Gastroesophageal sphincter (tissue), 4 donors: Measurements from ENCODE around the gene SLC39A11. TPM values are rescaled to one million over a fixed set of nuclear protein-coding genes. Genes with fewer than 3 reads are reported as not detected.

Experiments
- ATAC-seq: fragments of 150-250 bp; one replicate; pipeline ENCODE4 v1.9.1; 2016; ENCODE audit warnings: mild to moderate bottlenecking, moderate library complexity
- H3K27ac ChIP-seq, 4 donors: fragments of 200-600 bp; sonication (generic) in 3 of 4; 1 replicate in 3 of 4; 2 replicates in 1 of 4; pipeline ENCODE4 v1.5.1; 2016 to 2019
- H3K27me3 ChIP-seq: fragments of 200-600 bp; sonication (generic); one replicate; pipeline ENCODE4 v1.5.1; 2019
- H3K36me3 ChIP-seq, 2 donors: fragments of 200-600 bp; sonication (generic); one replicate each; pipeline ENCODE4 v1.5.1; 2019; ENCODE audit warnings: control low read depth in 1 of 2
- H3K4me1 ChIP-seq, 3 donors: fragments of 200-600 bp; sonication (generic); 1 replicate in 2 of 3; 2 replicates in 1 of 3; pipeline ENCODE4 v1.5.1; 2016 to 2019; ENCODE audit warnings: control low read depth in 2 of 3
- H3K4me3 ChIP-seq, 2 donors: fragments of 200-600 bp; sonication (generic); one replicate each; pipeline ENCODE4 v1.5.1; 2019; ENCODE audit warnings: mild to moderate bottlenecking in 1 of 2, moderate library complexity in 1 of 2
- H3K9me3 ChIP-seq, 3 donors: fragments of 200-600 bp; sonication (generic); one replicate each; pipeline ENCODE4 v1.5.1; 2017 to 2019; ENCODE audit warnings: control low read depth in 2 of 3
- CTCF ChIP-seq, 4 experiments: fragments of 200-600 bp in 2 of 4; fragments of 450-650 bp in 2 of 4; sonication (generic) in 1 of 4; IDR thresholded peaks; one replicate each; pipeline ENCODE4 v1.5.1; 2017 to 2019; ENCODE audit warnings: antibody characterized with exemption in 4 of 4, mild to moderate bottlenecking in 2 of 4, moderate library complexity in 2 of 4
- EP300 ChIP-seq: sonication (generic); formaldehyde crosslinking; IDR thresholded peaks from one replicate; pipeline ENCODE4 v1.6.1; 2017; ENCODE audit warnings: antibody characterized with exemption, mild to moderate bottlenecking
- POLR2A ChIP-seq, 2 donors: fragments of 450-650 bp; IDR thresholded peaks; one replicate each; pipeline ENCODE4 v1.6.1; 2017; ENCODE audit warnings: antibody characterized with exemption in 2 of 2, mild to moderate bottlenecking in 2 of 2, moderate library complexity in 1 of 2
- POLR2AphosphoS5 ChIP-seq: sonication (generic); formaldehyde crosslinking; IDR thresholded peaks from one replicate; pipeline ENCODE4 v1.6.1; 2017; ENCODE audit warnings: antibody characterized with exemption
- WGBS, 2 donors: methylation state at CpG; one replicate each; pipeline ENCODE4 v1.1.5; 2018; ENCODE audit warnings: low coverage in 1 of 2; 5-methylcytosine and 5-hydroxymethylcytosine counted together
- total RNA-seq, 4 donors: library from RNA; depleted of rRNA; stranded (reverse); fragments of >200 nt; gene quantifications; one replicate each; pipeline ENCODE4 v1.1.0, GENCODE V29; 2016

Gene SLC39A11
- total RNA-seq, 4 donors from 2014 or later: 11.6 to 16.8 (median 14.5) TPM

- Histone ChIP-seq H3K27ac (no peak overlapping the region), H3K4me3 (no peak overlapping the region), H3K9me3 (peaks cover 0 to 14% (median 0%) of the 10 kb centered on the region in 3 donors), H3K27me3 (peaks cover 48% of the 10 kb centered on the region), H3K36me3 (no peaks in the 10 kb centered on the region), H3K4me1 (no peaks in the 10 kb centered on the region)
- ATAC-seq: no peak
- WGBS, 2 donors: 38 to 55% methylated on average over 8 to 10 of the region's 12 CpGs
- TF ChIP-seq POLR2A (IDR thresholded peaks at IDR 0.05) (no peak), EP300 (no peak), CTCF (IDR thresholded peaks at IDR 0.05) (no peak), POLR2AphosphoS5 (no peak)
Measured at GRCh38 chr17:72602517-72603419, 489.7 kb downstream of the SLC39A11 start.

- TF ChIP-seq EP300 (no peak), CTCF (IDR thresholded peaks at IDR 0.05) (no peak), POLR2AphosphoS5 (no peak), POLR2A (IDR thresholded peaks at IDR 0.05) (no peak)
- Histone ChIP-seq H3K4me3 (no peak overlapping the region), H3K36me3 (no peaks in the 10 kb centered on the region), H3K27ac (no peak overlapping the region), H3K27me3 (peaks cover 59% of the 10 kb centered on the region), H3K4me1 (no peaks in the 10 kb centered on the region), H3K9me3 (no peaks in the 10 kb centered on the region)
- no peak for ATAC-seq
- WGBS, 2 donors: 56 to 69% methylated on average over 4 of the region's 4 CpGs
Measured at GRCh38 chr17:72600934-72601333, 491.6 kb downstream of the SLC39A11 start.

- Histone ChIP-seq H3K9me3 (no peaks in the 10 kb centered on the region), H3K27me3 (peaks cover 60% of the 10 kb centered on the region), H3K4me3 (no peak overlapping the region), H3K27ac (no peak overlapping the region), H3K4me1 (no peaks in the 10 kb centered on the region), H3K36me3 (no peaks in the 10 kb centered on the region)
- WGBS, 2 donors: 68 to 80% methylated on average over 3 to 4 of the region's 4 CpGs
- no peak for TF ChIP-seq POLR2A (IDR thresholded peaks at IDR 0.05)
- no peak for TF ChIP-seq EP300
- TF ChIP-seq POLR2AphosphoS5: no peak
- no peak for TF ChIP-seq CTCF (IDR thresholded peaks at IDR 0.05)
- ATAC-seq: no peak
Measured at GRCh38 chr17:72599891-72600290, 492.6 kb downstream of the SLC39A11 start.

GRCh38 chr17:72598695-72599094 lies 493.8 kb downstream of the SLC39A11 start:
- ATAC-seq: no peak
- TF ChIP-seq EP300: no peak

GRCh38 chr17:72597354-72598087 lies 495.0 kb downstream of the SLC39A11 start:
- no peaks in the 10 kb centered on the region for H3K9me3 ChIP-seq
- WGBS, 2 donors: 80 to 81% methylated on average over 8 to 9 of the region's 9 CpGs
- no peaks in the 10 kb centered on the region for H3K36me3 ChIP-seq
- H3K27ac ChIP-seq: no peak overlapping the region
- H3K4me1 ChIP-seq: peaks cover 0 to 5% (median 0%) of the 10 kb centered on the region in 3 donors
- no peak for ATAC-seq
- no peak for TF ChIP-seq EP300
- no peak for TF ChIP-seq POLR2AphosphoS5
- no peak for TF ChIP-seq CTCF (IDR thresholded peaks at IDR 0.05)
- no peak for TF ChIP-seq POLR2A (IDR thresholded peaks at IDR 0.05)
- H3K27me3 ChIP-seq: peaks cover 63% of the 10 kb centered on the region
- H3K4me3 ChIP-seq: no peak overlapping the region

More at GRCh38 chr17:72598695-72599094, 493.8 kb downstream of the SLC39A11 start:
- Histone ChIP-seq H3K9me3 (no peaks in the 10 kb centered on the region), H3K27me3 (peaks cover 60% of the 10 kb centered on the region), H3K36me3 (no peaks in the 10 kb centered on the region), H3K27ac (no peak overlapping the region), H3K4me1 (no peaks in the 10 kb centered on the region), H3K4me3 (no peak overlapping the region)
- 48 to 64% methylated on average over 4 to 6 of the region's 6 CpGs for WGBS, 2 donors
